Esophagus squamous epithelium (tissue), 4 donors: ENCODE measurements around the gene HS3ST3A1.

Experiments used
- CTCF ChIP-seq, 6 experiments: fragments of 450-650 bp in 4 of 6; fragments of 200-600 bp in 2 of 6; sonication (generic) in 2 of 6; IDR thresholded peaks; one replicate each; pipeline ENCODE4 v1.5.1; 2016 to 2019; ENCODE audit warnings: antibody characterized with exemption in 6 of 6, mild to moderate bottlenecking in 4 of 6, moderate library complexity in 4 of 6
- POLR2A ChIP-seq, 4 donors: fragments of 450-650 bp; IDR thresholded peaks; one replicate each; pipeline ENCODE4 v1.6.1; 2017; ENCODE audit warnings: antibody characterized with exemption in 4 of 4, mild to moderate bottlenecking in 4 of 4, moderate library complexity in 3 of 4

- no peak for TF ChIP-seq CTCF (IDR thresholded peaks at IDR 0.05)
- no peak for TF ChIP-seq POLR2A (IDR thresholded peaks at IDR 0.05)
Observed at GRCh38 chr17:13508896-13509295, 92.8 kb downstream of the HS3ST3A1 start.
